ENCODE measurements around the gene CNGA3.
"Not testable (repeated sequence)": the region's sequence is repeated elsewhere in the genome, so short reads cannot be mapped to it uniquely, and the experiment has no call there.

GRCh38 chr2:98435670-98436069, 89.4 kb downstream of the CNGA3 start:
- TF ChIP-seq ZSCAN30, CTCF (tag by site-specific recombination; IDR thresholded peaks at IDR 0.05): not testable (repeated sequence)
